Measurements from ENCODE around the gene WDPCP. TPM values are rescaled to one million over a fixed set of nuclear protein-coding genes. Genes with fewer than 3 reads are reported as not detected.

WDPCP gene
- total and polyA plus RNA-seq, 2 of the 4 experiments (the other 2 are of a cell fraction): 2.2 to 10.2 TPM

DNA sequence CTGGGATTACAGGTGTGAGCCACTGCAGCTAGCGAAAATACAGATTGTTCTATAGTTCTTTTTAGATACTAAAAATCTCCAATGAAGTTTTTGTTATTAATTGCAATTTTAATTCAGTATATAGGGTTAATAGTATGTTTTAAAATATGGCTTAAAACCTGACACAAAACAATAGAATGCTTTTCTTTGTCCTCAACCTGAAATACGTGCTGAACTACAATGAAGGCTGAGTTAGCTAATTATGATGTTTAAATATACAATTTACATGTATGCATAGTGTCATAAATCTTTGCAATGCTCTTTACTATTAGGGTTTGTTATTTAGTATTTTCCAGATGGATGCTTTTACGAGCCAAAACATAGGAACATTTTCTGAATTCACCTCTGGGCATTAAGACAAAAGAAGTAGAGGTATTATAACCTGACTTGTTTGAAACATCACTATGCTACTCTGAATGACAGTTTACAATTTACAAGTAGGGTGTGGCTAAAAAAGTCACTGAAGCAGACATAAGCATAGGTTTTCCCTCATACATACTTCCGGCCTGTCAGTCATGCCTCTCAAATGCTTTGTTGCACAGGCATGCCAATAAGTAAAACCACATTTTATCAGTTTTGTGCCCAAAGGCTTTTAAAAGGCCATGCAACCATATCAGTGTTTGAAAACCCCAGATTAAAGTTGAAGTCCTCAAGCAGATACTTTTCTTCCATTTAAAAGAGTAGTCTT is 369.3 kb downstream of the WDPCP start:
- dilution Hi-C loops (cut with HindIII; ENCODE audit: low sequenced_read_pairs, unreplicated experiment): no loop called here

More for the DNA sequence above, 369.3 kb downstream of the WDPCP start:
- Histone ChIP-seq H2BK15ac (ENCODE audit: low read depth, low read length) (no peak overlapping the region), H3K9me3 (ENCODE audit: control insufficient read depth, insufficient read depth, low read length) (no peaks in the 10 kb centered on the region), H4K20me1 (ENCODE audit: insufficient read depth, low read length) (no peaks in the 10 kb centered on the region), H3K9ac (ENCODE audit: low read depth, low read length) (no peak overlapping the region), H3K56ac (ENCODE audit: extremely low read depth, insufficient read depth, low read length) (no peak overlapping the region), H3K9me1 (ENCODE audit: insufficient read depth, low read length) (no peaks in the 10 kb centered on the region), H2AK9ac (replicated peaks; ENCODE audit: low read depth, low read length, poor library complexity) (no peak overlapping the region), H4K8ac (ENCODE audit: low read depth in 2 of 2, low read length in 2 of 2) (no peak overlapping the region), H3K79me1 (ENCODE audit: low read depth in 1 of 2, low read length in 2 of 2) (no peaks in the 10 kb centered on the region), H2BK5ac (ENCODE audit: low read depth, low read length, poor library complexity, severe bottlenecking) (no peak overlapping the region), H3K4me1 (ENCODE audit: control insufficient read depth, insufficient read depth, low read length) (no peaks in the 10 kb centered on the region), H3K27me3 (ENCODE audit: control insufficient read depth, insufficient read depth, low read length) (no peaks in the 10 kb centered on the region), H3K36me3 (ENCODE audit: control insufficient read depth, insufficient read depth, low read length) (no peaks in the 10 kb centered on the region), H4K91ac (ENCODE audit: insufficient read depth, low read depth, low read length) (no peak overlapping the region), H3K23ac (ENCODE audit: low read depth, low read length) (no peak overlapping the region), H3K18ac (ENCODE audit: low read depth, low read length) (no peak overlapping the region), H3K4ac (ENCODE audit: low read depth, low read length) (no peak overlapping the region), H2AK5ac (ENCODE audit: low read depth, low read length) (no peak overlapping the region), H2AFZ (replicated peaks; ENCODE audit: low read length, poor library complexity) (no peak overlapping the region), H4K5ac (ENCODE audit: low read depth, low read length) (no peak overlapping the region), H3K14ac (replicated peaks; ENCODE audit: low read depth, low read length) (no peak overlapping the region), H3K4me3 (ENCODE audit: insufficient read depth, low read depth, low read length) (no peak overlapping the region), H3K27ac (ENCODE audit: insufficient read depth, low read length) (no peak overlapping the region), H2BK20ac (ENCODE audit: low read depth, low read length) (no peak overlapping the region), H3K4me2 (ENCODE audit: low read depth, low read length) (no peak overlapping the region), H2BK120ac (ENCODE audit: low read depth, low read length) (no peak overlapping the region)
- in situ Hi-C loops (cut with MboI; ENCODE audit: low sequenced_read_pairs) (loop anchor here (25.0 kb wide), 1 partner anchor 107 kb away; no protein-coding TSS in a partner anchor), intact Hi-C loops (cut with micrococcal nuclease) (no loop called here)
- WGBS, 2 experiments (ENCODE audit: extremely low coverage in 2 of 2, insufficient read length in 1 of 2): 100% methylated on average over 1 of the region's 4 CpGs; no CpG with 5 or more reads in 1 of the 2 experiments
- TF ChIP-seq, protein P1, sequence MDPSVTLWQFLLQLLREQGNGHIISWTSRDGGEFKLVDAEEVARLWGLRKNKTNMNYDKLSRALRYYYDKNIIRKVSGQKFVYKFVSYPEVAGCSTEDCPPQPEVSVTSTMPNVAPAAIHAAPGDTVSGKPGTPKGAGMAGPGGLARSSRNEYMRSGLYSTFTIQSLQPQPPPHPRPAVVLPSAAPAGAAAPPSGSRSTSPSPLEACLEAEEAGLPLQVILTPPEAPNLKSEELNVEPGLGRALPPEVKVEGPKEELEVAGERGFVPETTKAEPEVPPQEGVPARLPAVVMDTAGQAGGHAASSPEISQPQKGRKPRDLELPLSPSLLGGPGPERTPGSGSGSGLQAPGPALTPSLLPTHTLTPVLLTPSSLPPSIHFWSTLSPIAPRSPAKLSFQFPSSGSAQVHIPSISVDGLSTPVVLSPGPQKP (IDR thresholded peaks at IDR 0.05; ENCODE audit: borderline replicate concordance, low read depth, low read length): no peak
- TF ChIP-seq CHD1 (IDR thresholded peaks at IDR 0.05; ENCODE audit: low read depth, low read length) (no peak), CEBPB (IDR thresholded peaks at IDR 0.05; ENCODE audit: low read depth, low read length) (no peak), MAZ (IDR thresholded peaks at IDR 0.05; ENCODE audit: borderline replicate concordance, low read depth, low read length) (no peak), RAD21 (IDR thresholded peaks at IDR 0.05; ENCODE audit: low read length) (no peak), RFX5 (IDR thresholded peaks at IDR 0.05; ENCODE audit: low read depth, low read length) (no peak), RCOR1 (IDR thresholded peaks at IDR 0.05; ENCODE audit: insufficient replicate concordance, low read length) (no peak), MAFK (IDR thresholded peaks at IDR 0.05; ENCODE audit: low read depth, low read length) (no peak)
- TF ChIP-seq, protein P2, sequence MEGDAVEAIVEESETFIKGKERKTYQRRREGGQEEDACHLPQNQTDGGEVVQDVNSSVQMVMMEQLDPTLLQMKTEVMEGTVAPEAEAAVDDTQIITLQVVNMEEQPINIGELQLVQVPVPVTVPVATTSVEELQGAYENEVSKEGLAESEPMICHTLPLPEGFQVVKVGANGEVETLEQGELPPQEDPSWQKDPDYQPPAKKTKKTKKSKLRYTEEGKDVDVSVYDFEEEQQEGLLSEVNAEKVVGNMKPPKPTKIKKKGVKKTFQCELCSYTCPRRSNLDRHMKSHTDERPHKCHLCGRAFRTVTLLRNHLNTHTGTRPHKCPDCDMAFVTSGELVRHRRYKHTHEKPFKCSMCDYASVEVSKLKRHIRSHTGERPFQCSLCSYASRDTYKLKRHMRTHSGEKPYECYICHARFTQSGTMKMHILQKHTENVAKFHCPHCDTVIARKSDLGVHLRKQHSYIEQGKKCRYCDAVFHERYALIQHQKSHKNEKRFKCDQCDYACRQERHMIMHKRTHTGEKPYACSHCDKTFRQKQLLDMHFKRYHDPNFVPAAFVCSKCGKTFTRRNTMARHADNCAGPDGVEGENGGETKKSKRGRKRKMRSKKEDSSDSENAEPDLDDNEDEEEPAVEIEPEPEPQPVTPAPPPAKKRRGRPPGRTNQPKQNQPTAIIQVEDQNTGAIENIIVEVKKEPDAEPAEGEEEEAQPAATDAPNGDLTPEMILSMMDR (conservative IDR thresholded peaks at IDR 0.05; ENCODE audit: low read depth, low read length): no peak
- ChIA-PET POLR2A (ENCODE audit: unreplicated experiment) (no interaction called here), CTCF (interaction anchor here (0.6 kb wide), 1 partner anchor 1170 kb away, joined by 4 read pairs; no protein-coding TSS in a partner anchor)
- no TSS peak for BruUV-seq (replicated peaks)
- DNase-seq (no peak), ATAC-seq (ENCODE audit: low read depth) (no peak)

Measured in IMR-90 (cell line).